Activated naive CD4-positive, alpha-beta T cell treated with anti-CD3 and anti-CD28 coated beads, Interleukin-2, amount 50 U/mL, for 24 hours (primary cell): ENCODE measurements around the gene ZNRF4.
"Not testable (repeated sequence)": the region's sequence is repeated elsewhere in the genome, so short reads cannot be mapped to it uniquely, and the experiment has no call there.

Source experiments
- H3K27ac Mint-ChIP-seq: one replicate; pipeline ENCODE4 v1.8.0; 2021; ENCODE audit warnings: mild to moderate bottlenecking, mixed read lengths
- H3K27me3 Mint-ChIP-seq: one replicate; pipeline ENCODE4 v1.8.0; 2021; ENCODE audit warnings: mixed read lengths
- H3K36me3 Mint-ChIP-seq: one replicate; pipeline ENCODE4 v1.8.0; 2021; ENCODE audit warnings: mixed read lengths
- H3K4me1 Mint-ChIP-seq: one replicate; pipeline ENCODE4 v1.8.0; 2021; ENCODE audit warnings: mixed read lengths
- H3K4me3 Mint-ChIP-seq: one replicate; pipeline ENCODE4 v1.8.0; 2021; ENCODE audit warnings: mild to moderate bottlenecking, mixed read lengths
- H3K9me3 Mint-ChIP-seq: one replicate; pipeline ENCODE4 v1.8.0; 2021; ENCODE audit warnings: mixed read lengths

Gene ZNRF4

GRCh38 chr19:5478925-5479588 is 23.8 kb downstream of the ZNRF4 start:
- H3K4me3 Mint-ChIP-seq: no peak overlapping the region
- peaks cover 2% of the 10 kb centered on the region for H3K36me3 Mint-ChIP-seq
- H3K27ac Mint-ChIP-seq: no peak overlapping the region
- no peaks in the 10 kb centered on the region for H3K4me1 Mint-ChIP-seq
- H3K9me3 Mint-ChIP-seq: peaks cover 5% of the 10 kb centered on the region
- peaks cover 26% of the 10 kb centered on the region for H3K27me3 Mint-ChIP-seq

DNA sequence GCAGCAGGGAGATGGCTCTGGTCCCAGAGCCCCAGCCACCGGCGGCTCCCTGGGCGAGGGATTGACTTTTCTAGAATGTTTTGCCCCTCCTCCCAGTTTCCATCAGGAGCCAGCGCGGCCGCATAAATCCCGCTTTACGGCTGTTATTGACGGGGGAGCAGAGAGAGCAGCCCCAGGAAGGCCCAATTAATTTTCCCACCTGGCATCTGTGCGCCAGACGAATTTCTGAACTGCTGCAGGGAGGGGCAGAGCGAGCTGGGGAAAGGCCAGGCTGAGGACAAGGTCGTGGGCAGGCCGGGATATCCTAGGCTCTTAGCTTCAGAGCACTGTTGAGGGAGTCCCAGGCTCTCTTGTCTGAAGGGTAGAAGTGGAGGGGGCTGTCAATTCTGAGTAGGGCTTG is 24.7 kb downstream of the ZNRF4 start:
- Mint-ChIP-seq H3K27ac (no peak overlapping the region), H3K4me1 (no peaks in the 10 kb centered on the region), H3K27me3 (peaks cover 26% of the 10 kb centered on the region), H3K9me3 (peaks cover 5% of the 10 kb centered on the region), H3K4me3 (no peak overlapping the region), H3K36me3 (peaks cover 2% of the 10 kb centered on the region)

- peaks cover 2% of the 10 kb centered on the region for H3K36me3 Mint-ChIP-seq
- peaks cover 26% of the 10 kb centered on the region for H3K27me3 Mint-ChIP-seq
- no peak overlapping the region for H3K27ac Mint-ChIP-seq
- peaks cover 5% of the 10 kb centered on the region for H3K9me3 Mint-ChIP-seq
- H3K4me1 Mint-ChIP-seq: no peaks in the 10 kb centered on the region
- H3K4me3 Mint-ChIP-seq: no peak overlapping the region
Observed at GRCh38 chr19:5480427-5480836, 25.2 kb downstream of the ZNRF4 start.

DNA sequence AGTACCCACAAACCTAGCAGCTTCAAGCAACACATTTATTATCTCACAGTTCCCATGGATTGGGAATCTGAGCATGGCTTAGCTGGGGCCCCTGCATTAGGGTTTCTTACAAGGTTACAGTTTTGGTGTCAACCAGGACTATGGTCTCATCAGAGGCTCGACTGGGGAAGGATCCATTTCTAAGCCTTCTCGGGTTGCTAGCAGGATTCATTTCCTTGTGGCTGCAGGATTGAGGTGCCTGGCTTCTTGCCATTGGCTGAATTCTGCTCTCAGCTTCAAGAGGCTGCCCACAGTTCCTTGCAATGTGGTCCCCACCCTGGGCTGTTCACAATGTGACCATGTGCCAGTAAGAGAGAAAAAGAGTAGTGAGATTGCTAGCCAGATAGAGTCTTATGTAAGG is 26.7 kb downstream of the ZNRF4 start:
- Mint-ChIP-seq H3K36me3 (peaks cover 2% of the 10 kb centered on the region), H3K27ac (no peak overlapping the region), H3K9me3 (peaks cover 5% of the 10 kb centered on the region), H3K4me3 (no peak overlapping the region), H3K27me3 (peaks cover 26% of the 10 kb centered on the region), H3K4me1 (no peaks in the 10 kb centered on the region)

GRCh38 chr19:5484398-5485285 is 29.4 kb downstream of the ZNRF4 start:
- no peaks in the 10 kb centered on the region for H3K4me1 Mint-ChIP-seq
- H3K27ac Mint-ChIP-seq: no peak overlapping the region
- H3K4me3 Mint-ChIP-seq: no peak overlapping the region
- H3K9me3 Mint-ChIP-seq: peaks cover 5% of the 10 kb centered on the region
- peaks cover 2% of the 10 kb centered on the region for H3K36me3 Mint-ChIP-seq
- H3K27me3 Mint-ChIP-seq: peaks cover 16% of the 10 kb centered on the region

DNA sequence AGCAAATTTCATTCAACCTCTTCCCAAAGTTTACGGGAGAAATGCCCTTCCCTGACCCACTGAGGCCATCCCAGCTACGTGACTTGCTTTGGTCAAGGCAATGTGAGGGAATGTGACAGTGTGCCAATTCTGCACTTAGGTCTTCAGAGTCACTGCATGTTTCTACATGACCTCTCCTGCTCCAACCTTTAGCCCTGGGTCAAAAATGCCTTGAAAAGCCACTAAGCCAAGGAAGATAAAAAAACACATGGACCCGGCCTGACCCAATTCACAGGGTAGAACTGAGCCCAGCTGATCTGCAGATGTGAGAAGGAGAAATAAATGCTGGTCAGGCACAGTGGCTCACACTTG is 30.0 kb downstream of the ZNRF4 start:
- no peaks in the 10 kb centered on the region for H3K4me1 Mint-ChIP-seq

GRCh38 chr19:5485658-5486057 is 30.4 kb downstream of the ZNRF4 start:
- H3K27me3 Mint-ChIP-seq: peaks cover 19% of the 10 kb centered on the region
- not testable (repeated sequence) for H3K36me3 Mint-ChIP-seq, H3K4me3 Mint-ChIP-seq, H3K4me1 Mint-ChIP-seq, H3K27ac Mint-ChIP-seq, H3K9me3 Mint-ChIP-seq

More for the DNA sequence above, 30.0 kb downstream of the ZNRF4 start:
- H3K9me3 Mint-ChIP-seq: peaks cover 5% of the 10 kb centered on the region
- no peak overlapping the region for H3K4me3 Mint-ChIP-seq
- peaks cover 18% of the 10 kb centered on the region for H3K27me3 Mint-ChIP-seq
- H3K27ac Mint-ChIP-seq: no peak overlapping the region
- peaks cover 2% of the 10 kb centered on the region for H3K36me3 Mint-ChIP-seq

- Mint-ChIP-seq H3K27me3 (peaks cover 21% of the 10 kb centered on the region), H3K4me1 (no peaks in the 10 kb centered on the region), H3K36me3 (peaks cover 2% of the 10 kb centered on the region), H3K4me3 (no peak overlapping the region), H3K9me3 (peaks cover 2% of the 10 kb centered on the region), H3K27ac (no peak overlapping the region)
Observed at GRCh38 chr19:5487222-5487621, 32.0 kb downstream of the ZNRF4 start.

DNA sequence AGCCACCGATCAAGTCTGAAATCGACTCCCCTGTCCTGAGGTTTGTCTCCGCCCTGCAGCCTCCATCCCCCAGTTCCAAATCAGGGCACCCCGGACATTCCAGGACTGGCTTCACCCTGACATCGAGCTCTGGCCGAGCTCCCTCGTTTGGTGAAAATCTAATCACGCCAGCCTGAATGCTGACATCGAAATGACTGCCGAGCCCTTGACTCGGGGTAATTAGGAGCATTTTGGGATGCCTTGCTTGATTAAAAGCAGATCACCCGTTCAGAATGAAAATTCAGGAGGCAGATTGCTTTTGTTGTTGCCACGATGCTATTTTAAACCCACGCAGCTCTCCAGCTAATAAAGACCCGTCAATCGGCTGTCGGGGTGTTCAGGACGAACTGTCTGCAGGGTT is 34.3 kb downstream of the ZNRF4 start:
- no peaks in the 10 kb centered on the region for H3K36me3 Mint-ChIP-seq
- no peaks in the 10 kb centered on the region for H3K4me1 Mint-ChIP-seq
- peaks cover 22% of the 10 kb centered on the region for H3K27me3 Mint-ChIP-seq
- no peaks in the 10 kb centered on the region for H3K9me3 Mint-ChIP-seq
- H3K4me3 Mint-ChIP-seq: no peak overlapping the region
- H3K27ac Mint-ChIP-seq: no peak overlapping the region

- H3K36me3 Mint-ChIP-seq: no peaks in the 10 kb centered on the region
- H3K9me3 Mint-ChIP-seq: no peaks in the 10 kb centered on the region
- H3K27me3 Mint-ChIP-seq: peaks cover 28% of the 10 kb centered on the region
- no peak overlapping the region for H3K4me3 Mint-ChIP-seq
- no peaks in the 10 kb centered on the region for H3K4me1 Mint-ChIP-seq
- H3K27ac Mint-ChIP-seq: no peak overlapping the region
Observed at GRCh38 chr19:5491565-5491964, 36.3 kb downstream of the ZNRF4 start.

DNA sequence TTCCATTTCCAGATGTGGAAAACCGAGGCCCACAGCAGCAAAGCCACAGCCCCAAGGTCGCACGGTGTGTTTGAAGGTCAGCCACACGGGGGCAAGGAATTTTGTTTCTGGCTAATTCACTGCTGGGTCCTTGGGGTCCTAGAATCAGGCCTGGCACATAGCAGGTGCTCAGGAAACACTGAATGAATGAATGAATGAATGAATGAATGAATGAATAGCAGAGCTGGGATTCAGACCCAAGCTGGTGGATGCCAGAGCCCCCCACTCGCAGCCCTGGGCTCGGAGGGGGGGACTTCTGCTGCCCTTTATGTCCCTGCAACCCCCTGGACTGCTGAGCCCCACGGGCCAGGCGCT is 37.0 kb downstream of the ZNRF4 start:
- H3K27ac Mint-ChIP-seq: no peak overlapping the region
- peaks cover 32% of the 10 kb centered on the region for H3K27me3 Mint-ChIP-seq
- H3K36me3 Mint-ChIP-seq: no peaks in the 10 kb centered on the region

DNA sequence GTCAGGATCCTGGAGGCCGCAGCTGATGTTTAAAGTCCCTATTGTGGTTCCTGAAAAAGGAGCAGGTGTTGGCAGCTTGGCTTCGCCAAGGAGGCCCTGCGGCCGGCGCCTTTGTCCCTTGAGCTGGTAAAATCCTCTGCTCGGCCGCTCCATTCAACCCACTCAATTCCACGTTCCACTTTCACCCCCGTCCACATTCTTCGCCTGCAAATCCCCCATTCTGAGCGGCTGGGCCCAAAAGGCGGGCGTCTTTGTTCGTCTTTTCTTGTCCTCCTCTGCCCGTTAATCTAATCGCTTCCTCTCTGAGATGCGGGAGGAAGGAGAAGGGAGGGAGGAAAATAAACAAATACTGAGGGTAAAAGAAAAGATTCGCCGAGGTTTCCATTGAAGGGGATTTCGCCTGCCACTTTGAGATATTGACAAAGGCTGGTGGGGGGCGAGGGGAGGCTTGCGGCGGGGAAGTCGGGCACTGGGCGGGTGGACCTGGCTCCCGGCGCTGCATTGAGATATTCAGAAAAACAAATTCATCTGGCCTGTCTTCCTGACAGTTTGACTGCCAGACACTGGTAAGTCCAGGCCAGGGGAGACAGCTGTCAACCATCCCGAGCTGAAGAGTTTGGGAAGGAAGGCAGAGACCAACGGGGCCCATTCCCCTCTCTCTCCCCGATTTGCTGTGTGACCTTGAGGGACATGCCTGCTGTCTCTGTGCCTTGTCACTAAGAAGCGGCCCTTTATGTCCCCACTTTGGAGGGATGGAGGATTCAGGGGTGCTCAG is 37.6 kb downstream of the ZNRF4 start:
- Mint-ChIP-seq H3K4me3 (no peak overlapping the region), H3K36me3 (no peaks in the 10 kb centered on the region), H3K27me3 (peaks cover 36% of the 10 kb centered on the region), H3K4me1 (no peaks in the 10 kb centered on the region), H3K27ac (no peak overlapping the region), H3K9me3 (no peaks in the 10 kb centered on the region)

More for the DNA sequence above, 37.0 kb downstream of the ZNRF4 start:
- Mint-ChIP-seq H3K4me3 (no peak overlapping the region), H3K9me3 (no peaks in the 10 kb centered on the region), H3K4me1 (no peaks in the 10 kb centered on the region)

DNA sequence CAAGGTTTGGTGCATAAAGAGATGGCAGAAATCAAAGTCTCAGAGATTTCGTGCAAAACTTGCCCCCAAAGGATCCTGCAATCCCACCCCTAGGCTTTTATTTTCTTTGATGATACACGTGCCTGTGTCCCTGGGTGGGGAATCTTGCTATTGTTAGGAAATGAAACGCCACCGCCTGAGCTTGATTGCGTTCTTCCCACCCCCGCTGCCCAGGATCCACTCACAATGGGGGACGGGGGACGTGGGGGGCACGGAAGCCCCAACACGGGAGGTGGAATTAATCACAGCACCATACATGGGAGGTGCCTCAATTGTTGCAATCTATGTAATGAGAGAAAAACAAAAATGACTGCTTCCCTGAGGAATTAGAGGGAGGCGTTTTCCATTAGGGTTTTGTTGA is 39.6 kb downstream of the ZNRF4 start:
- Mint-ChIP-seq H3K9me3 (no peaks in the 10 kb centered on the region), H3K4me1 (no peaks in the 10 kb centered on the region), H3K27ac (no peak overlapping the region), H3K36me3 (no peaks in the 10 kb centered on the region), H3K4me3 (no peak overlapping the region), H3K27me3 (peaks cover 41% of the 10 kb centered on the region)

- H3K27ac Mint-ChIP-seq: no peak overlapping the region
- H3K27me3 Mint-ChIP-seq: peaks cover 32% of the 10 kb centered on the region
- no peaks in the 10 kb centered on the region for H3K4me1 Mint-ChIP-seq
- no peak overlapping the region for H3K4me3 Mint-ChIP-seq
- no peaks in the 10 kb centered on the region for H3K9me3 Mint-ChIP-seq
- no peaks in the 10 kb centered on the region for H3K36me3 Mint-ChIP-seq
Observed at GRCh38 chr19:5495792-5496191, 40.6 kb downstream of the ZNRF4 start.

DNA sequence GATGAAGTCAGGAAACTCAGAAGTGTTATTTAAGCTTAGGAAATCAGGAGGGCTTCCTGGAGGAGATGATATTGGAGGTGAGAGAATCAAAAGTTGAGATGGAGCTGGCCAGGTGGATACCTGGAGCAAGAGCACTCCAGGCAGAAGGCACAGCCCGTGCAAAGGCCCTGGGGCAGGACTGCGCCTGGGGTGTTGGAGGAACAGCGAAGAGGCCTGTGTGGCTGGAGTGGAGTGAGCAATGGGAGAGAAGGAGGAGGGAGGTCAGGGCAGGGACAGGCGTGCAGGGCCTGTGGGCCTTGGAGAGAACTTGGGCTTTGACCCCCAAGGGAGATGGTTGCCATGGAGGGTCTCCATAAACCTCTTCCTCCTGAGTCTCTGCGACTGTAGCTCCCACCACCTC is 42.1 kb downstream of the ZNRF4 start:
- peaks cover 12% of the 10 kb centered on the region for H3K9me3 Mint-ChIP-seq
- peaks cover 34% of the 10 kb centered on the region for H3K27me3 Mint-ChIP-seq
- H3K36me3 Mint-ChIP-seq: peaks cover 2% of the 10 kb centered on the region
- no peaks in the 10 kb centered on the region for H3K4me1 Mint-ChIP-seq
- H3K4me3 Mint-ChIP-seq: no peak overlapping the region
- no peak overlapping the region for H3K27ac Mint-ChIP-seq
